K562 treated with DMSO at 1 percent for 12 hours (cell line): ENCODE data around the gene TRIM46. TPM values are rescaled to one million over a fixed set of nuclear protein-coding genes. Genes with fewer than 3 reads are reported as not detected.

Experiments used
- total RNA-seq: library from RNA; unstranded; fragments of 300-600 nt; gene quantifications from 2 replicates; pipeline ENCODE4 v1.2.3, GENCODE V29; 2022; ENCODE audit not compliant: insufficient read depth

The TRIM46 gene, protein sequence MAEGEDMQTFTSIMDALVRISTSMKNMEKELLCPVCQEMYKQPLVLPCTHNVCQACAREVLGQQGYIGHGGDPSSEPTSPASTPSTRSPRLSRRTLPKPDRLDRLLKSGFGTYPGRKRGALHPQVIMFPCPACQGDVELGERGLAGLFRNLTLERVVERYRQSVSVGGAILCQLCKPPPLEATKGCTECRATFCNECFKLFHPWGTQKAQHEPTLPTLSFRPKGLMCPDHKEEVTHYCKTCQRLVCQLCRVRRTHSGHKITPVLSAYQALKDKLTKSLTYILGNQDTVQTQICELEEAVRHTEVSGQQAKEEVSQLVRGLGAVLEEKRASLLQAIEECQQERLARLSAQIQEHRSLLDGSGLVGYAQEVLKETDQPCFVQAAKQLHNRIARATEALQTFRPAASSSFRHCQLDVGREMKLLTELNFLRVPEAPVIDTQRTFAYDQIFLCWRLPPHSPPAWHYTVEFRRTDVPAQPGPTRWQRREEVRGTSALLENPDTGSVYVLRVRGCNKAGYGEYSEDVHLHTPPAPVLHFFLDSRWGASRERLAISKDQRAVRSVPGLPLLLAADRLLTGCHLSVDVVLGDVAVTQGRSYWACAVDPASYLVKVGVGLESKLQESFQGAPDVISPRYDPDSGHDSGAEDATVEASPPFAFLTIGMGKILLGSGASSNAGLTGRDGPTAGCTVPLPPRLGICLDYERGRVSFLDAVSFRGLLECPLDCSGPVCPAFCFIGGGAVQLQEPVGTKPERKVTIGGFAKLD
- 0.26 TPM in 1 of 2 replicates, not detected in the other for total RNA-seq

DNA sequence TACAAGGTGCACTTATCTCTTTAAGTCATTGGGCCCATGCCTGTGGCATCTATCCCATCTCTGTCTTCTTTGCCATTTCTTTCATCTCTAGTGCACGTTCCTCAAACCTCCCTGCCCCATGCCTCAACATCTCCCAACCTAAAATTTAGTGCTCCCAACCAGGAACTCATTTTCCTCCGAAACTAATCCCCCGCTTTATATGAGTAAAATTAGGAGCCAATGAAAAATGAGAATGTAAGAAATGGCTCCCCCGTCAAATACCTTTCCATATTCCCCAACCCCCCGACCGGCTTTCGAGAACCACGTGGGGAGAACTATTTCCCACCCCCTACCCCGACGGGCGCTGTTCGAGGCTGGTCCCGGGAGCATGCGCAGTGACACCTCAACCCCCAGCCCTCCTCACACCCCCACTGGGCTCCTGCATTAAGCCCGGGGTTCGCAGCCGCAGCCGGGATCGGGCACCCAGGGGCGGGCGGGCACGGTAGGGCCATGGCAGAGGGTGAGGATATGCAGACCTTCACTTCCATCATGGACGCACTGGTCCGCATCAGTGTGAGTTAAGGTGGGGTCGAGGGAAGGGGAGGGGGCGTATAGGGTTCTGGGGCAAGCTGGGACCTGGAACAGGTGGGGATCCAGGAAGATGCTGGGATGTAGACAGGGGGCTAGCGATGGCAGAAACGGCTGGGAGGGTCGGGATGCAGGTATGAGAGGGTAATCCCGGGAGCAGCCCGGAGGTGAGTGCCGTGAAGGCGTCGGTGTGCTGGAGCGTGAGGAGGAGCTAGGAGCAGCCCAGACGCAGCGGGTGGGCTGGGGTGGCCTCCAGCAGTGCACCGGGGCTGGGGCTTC lies at the start of gene TRIM46:
Gene TRIM46, plus strand, starts transcription at position 372 of the 846 bp plus-strand sequence. Its CDS starts 118 bp downstream, at position 490.

GRCh38 chr1:155127105-155127966 lies 46.3 kb upstream of the TRIM46 start, which contains the start of gene EFNA1:
EFNA1 (plus strand) TSS chr1:155127876; CDS start chr1:155127978, 102 bp downstream.

DNA sequence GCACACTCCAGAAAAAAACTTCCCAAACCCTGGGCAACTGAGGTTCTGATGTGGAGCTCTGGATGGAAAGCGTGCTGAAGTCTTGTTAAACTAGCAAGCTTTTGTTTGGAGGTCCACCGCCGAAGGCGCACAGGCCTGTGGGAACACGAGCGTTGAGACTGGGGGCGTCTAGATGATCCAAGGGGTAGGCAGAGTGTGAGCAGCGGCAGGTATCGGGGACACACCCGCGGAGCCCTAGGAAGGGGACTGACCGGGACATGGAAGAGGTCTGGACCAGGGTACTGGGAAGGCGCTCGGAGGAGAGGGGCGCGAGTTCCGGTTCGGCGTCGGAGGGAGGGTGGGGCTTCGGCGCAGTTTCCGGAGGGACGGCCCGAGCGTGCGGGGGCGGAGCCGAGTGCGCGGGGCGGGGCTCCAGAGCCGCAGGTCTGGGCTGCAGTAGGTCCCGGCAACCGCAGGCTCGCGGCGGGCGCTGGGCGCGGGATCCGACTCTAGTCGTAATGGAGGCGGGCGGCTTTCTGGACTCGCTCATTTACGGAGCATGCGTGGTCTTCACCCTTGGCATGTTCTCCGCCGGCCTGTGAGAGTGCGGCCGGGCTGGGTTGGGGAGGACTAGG lies 38.1 kb upstream of the TRIM46 start, which contains the start of gene SLC50A1:
Gene SLC50A1, plus strand, starts transcription at position 438 of the 614 bp plus-strand sequence. Its CDS starts 60 bp downstream, at position 498.

GRCh38 chr1:155139895-155140629 lies 33.6 kb upstream of the TRIM46 start, which contains the start of gene DPM3:
DPM3 (minus strand) TSS chr1:155140531; CDS start chr1:155140240, 291 bp downstream.

DNA sequence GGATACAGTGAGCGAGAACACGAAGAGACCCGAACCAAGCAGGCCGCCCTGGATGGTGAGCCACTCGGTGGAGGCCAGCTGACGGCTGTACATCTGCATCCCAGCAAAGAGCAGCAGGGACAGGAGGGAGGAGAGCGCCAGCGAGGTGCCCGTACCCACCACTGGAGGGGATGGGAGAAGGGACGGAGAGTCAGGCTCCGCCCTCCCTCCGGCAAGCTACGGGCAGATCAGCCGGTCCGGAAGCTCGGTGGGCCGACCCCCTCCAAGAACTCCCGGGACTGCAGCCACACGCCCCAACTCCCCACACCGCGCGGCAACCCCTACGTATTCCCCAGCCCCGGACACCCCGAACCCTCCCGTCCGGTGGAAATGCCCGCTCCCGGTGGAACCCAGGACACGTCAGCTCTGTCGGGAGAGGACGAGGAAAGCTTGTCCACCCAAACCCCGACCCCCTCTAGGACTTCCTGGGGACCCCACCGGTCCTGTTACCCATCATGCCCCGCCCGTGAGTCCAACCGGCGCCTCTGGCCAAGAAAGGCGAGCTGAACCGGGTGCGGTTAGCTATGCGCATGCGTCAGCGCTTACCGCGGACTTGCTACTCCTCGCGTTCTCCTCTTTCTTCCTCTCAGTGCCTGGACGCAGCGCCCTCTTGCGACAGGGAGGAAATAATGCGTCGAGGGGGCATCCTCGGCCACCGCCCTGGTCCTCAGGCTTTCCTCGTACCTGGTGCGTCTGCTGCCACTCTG lies 744 bp upstream of the TRIM46 start, which contains the start of gene KRTCAP2:
Gene KRTCAP2, minus strand, starts transcription at position 573 of the 746 bp plus-strand sequence. Its CDS starts 80 bp downstream, at position 493.

DNA sequence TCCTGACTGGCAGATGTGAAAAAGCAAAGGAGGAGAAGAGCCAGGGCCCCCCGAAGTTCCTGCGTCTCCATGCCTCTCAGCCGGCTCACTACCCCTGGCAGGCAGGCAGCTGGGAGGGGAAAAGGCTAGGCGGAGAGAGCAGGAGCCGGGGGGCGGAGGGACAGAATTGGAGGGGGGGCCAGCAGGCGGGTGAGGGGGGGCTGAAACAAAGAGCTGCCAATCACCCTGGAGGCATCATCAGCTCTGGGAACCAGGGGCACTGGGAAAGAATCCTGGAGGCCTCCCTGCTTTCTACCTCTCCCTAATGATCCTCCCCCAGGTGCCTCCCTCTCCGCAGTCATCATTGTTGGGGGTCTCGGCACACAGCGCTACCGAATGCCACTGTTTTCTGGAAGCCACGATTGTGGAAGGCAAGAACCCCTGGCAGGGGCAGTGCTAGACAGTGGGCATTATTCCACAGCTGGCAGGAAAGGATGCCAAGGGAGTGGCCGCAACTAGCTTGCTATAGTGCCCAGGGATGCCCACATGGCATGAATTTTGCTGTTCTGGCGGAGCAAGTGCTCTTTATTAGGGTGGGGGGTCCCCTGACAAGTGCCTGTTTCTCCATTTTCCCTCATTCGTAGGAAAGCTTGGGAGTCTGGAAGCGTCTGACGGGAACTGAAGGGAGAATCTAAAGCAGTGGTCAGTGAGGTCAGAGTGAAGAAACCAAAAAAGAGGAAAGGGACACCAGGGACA lies 34.3 kb downstream of the TRIM46 start, which contains the start of gene THBS3:
Gene THBS3, minus strand, starts transcription at position 92 of the 735 bp plus-strand sequence. Its CDS starts 21 bp downstream, at position 71.

GRCh38 chr1:155208541-155209311 lies 35.1 kb downstream of the TRIM46 start, which contains the start of gene MTX1:
MTX1 (plus strand) TSS chr1:155208695; CDS start chr1:155208805, 110 bp downstream.

Other genes starting within 250 kb of the TRIM46 start
- 12.9 and 20.3 TPM in 2 replicates for gene PMVK, start 237.1 kb upstream of the TRIM46 start, total RNA-seq
- gene PBXIP1, start 217.8 kb upstream of the TRIM46 start, total RNA-seq = 15.6 and 22.5 TPM in 2 replicates
- gene PYGO2, start 212.1 kb upstream of the TRIM46 start, total RNA-seq = 29.6 and 51.5 TPM in 2 replicates
- 26.5 and 56.6 TPM in 2 replicates for gene SHC1, start 203.1 kb upstream of the TRIM46 start, total RNA-seq
- 450 and 472 TPM in 2 replicates for gene CKS1B, start 199.2 kb upstream of the TRIM46 start, total RNA-seq
- 39.5 and 45.7 TPM in 2 replicates for gene FLAD1, start 190.5 kb upstream of the TRIM46 start, total RNA-seq
- gene LENEP, start 180.3 kb upstream of the TRIM46 start, total RNA-seq = not detected in 2 replicates
- 31.1 and 37.0 TPM in 2 replicates for gene ZBTB7B, start 171.0 kb upstream of the TRIM46 start, total RNA-seq
- gene DCST2, start 140.1 kb upstream of the TRIM46 start, total RNA-seq = 0.99 and 2.2 TPM in 2 replicates
- not detected in 2 replicates for gene DCST1, start 140.0 kb upstream of the TRIM46 start, total RNA-seq
- gene ADAM15, start 122.5 kb upstream of the TRIM46 start, total RNA-seq = 44.7 and 44.9 TPM in 2 replicates
- gene EFNA4, start 110.1 kb upstream of the TRIM46 start, total RNA-seq = 11.9 and 16.0 TPM in 2 replicates
- 5.3 and 6.7 TPM in 2 replicates for gene EFNA3, start 95.0 kb upstream of the TRIM46 start, total RNA-seq
- 3.9 and 5.4 TPM in 2 replicates for gene EFNA1, start 46.0 kb upstream of the TRIM46 start, total RNA-seq
- gene SLC50A1, start 38.0 kb upstream of the TRIM46 start, total RNA-seq = 106 and 112 TPM in 2 replicates
- 98.9 and 177 TPM in 2 replicates for gene DPM3, start 33.3 kb upstream of the TRIM46 start, total RNA-seq
- gene KRTCAP2, start 545 bp upstream of the TRIM46 start, total RNA-seq = 303 and 367 TPM in 2 replicates
- gene THBS3, start 34.0 kb downstream of the TRIM46 start, total RNA-seq = 3.1 and 3.3 TPM in 2 replicates
- gene MTX1, start 34.8 kb downstream of the TRIM46 start, total RNA-seq = 61.9 and 73.8 TPM in 2 replicates
- 19.8 and 37.2 TPM in 2 replicates for gene ENTREP3, start 81.6 kb downstream of the TRIM46 start, total RNA-seq
- 109 and 129 TPM in 2 replicates for gene SCAMP3, start 88.5 kb downstream of the TRIM46 start, total RNA-seq
- gene CLK2, start 99.7 kb downstream of the TRIM46 start, total RNA-seq = 21.7 and 62.2 TPM in 2 replicates
- 2.8 and 5.7 TPM in 2 replicates for gene HCN3, start 103.6 kb downstream of the TRIM46 start, total RNA-seq
- 15.7 and 16.2 TPM in 2 replicates for gene PKLR, start 127.6 kb downstream of the TRIM46 start, total RNA-seq
- gene FDPS, start 135.0 kb downstream of the TRIM46 start, total RNA-seq = 206 and 210 TPM in 2 replicates
- 46.8 and 76.3 TPM in 2 replicates for gene RUSC1, start 147.0 kb downstream of the TRIM46 start, total RNA-seq